Measurements from ENCODE around the gene RHEX.

Gene RHEX

DNA sequence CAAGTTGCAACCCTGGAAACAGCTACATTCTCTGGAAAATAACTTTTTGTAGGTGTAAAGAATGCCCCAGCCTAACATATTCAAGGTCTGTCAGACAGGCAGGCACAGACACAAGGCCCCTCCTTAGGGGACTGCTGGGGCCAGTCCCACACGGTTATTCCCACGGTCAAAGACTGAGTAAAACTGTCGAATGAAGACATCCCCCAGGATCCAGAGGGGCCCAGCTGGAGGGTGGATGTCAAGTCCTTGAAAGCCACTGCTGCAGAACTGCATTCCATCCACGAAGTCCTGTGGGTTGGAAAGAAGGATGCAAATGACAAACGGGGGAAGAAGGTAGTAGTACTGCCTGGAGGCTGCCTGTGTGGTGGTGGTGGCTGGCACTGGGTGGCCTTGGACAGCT, 42.9 kb upstream of the RHEX start:
- ChIA-PET CTCF (no interaction called here), POLR2A (ENCODE audit: low non-redundant PET) (no interaction called here)
- TF ChIP-seq, protein P1, sequence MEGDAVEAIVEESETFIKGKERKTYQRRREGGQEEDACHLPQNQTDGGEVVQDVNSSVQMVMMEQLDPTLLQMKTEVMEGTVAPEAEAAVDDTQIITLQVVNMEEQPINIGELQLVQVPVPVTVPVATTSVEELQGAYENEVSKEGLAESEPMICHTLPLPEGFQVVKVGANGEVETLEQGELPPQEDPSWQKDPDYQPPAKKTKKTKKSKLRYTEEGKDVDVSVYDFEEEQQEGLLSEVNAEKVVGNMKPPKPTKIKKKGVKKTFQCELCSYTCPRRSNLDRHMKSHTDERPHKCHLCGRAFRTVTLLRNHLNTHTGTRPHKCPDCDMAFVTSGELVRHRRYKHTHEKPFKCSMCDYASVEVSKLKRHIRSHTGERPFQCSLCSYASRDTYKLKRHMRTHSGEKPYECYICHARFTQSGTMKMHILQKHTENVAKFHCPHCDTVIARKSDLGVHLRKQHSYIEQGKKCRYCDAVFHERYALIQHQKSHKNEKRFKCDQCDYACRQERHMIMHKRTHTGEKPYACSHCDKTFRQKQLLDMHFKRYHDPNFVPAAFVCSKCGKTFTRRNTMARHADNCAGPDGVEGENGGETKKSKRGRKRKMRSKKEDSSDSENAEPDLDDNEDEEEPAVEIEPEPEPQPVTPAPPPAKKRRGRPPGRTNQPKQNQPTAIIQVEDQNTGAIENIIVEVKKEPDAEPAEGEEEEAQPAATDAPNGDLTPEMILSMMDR (conservative IDR thresholded peaks at IDR 0.05; ENCODE audit: low read depth), result no peak
- DNase-seq (ENCODE audit: low spot score), result no peak
- H3K27ac ChIP-seq, result no peak overlapping the region

DNA sequence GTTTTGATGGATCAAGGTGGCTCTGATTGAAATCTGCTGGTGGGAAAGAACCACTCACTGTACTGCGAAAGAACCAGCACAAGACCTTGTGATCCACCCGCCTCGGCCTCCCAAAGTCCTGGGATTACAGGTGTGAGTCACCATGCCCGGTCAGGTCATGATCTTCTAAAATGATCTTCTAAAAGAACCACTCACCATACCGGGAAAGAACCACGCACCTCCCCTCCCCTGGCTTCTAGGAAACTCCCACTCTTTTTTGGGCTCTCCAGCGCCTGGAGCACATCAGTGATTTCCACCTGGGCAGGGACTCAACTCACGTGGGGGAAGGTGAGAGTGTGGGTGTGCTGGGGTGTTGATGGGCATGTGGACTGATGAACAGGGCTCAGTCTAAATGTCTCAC, 41.9 kb upstream of the RHEX start:
- CTCF ChIA-PET, result no interaction called here
- TF ChIP-seq, protein P1 (conservative IDR thresholded peaks at IDR 0.05; ENCODE audit: low read depth), result no peak
- POLR2A ChIA-PET (ENCODE audit: low non-redundant PET), result no interaction called here
- H3K27ac ChIP-seq, result no peak overlapping the region
- DNase-seq (ENCODE audit: low spot score), result no peak

DNA sequence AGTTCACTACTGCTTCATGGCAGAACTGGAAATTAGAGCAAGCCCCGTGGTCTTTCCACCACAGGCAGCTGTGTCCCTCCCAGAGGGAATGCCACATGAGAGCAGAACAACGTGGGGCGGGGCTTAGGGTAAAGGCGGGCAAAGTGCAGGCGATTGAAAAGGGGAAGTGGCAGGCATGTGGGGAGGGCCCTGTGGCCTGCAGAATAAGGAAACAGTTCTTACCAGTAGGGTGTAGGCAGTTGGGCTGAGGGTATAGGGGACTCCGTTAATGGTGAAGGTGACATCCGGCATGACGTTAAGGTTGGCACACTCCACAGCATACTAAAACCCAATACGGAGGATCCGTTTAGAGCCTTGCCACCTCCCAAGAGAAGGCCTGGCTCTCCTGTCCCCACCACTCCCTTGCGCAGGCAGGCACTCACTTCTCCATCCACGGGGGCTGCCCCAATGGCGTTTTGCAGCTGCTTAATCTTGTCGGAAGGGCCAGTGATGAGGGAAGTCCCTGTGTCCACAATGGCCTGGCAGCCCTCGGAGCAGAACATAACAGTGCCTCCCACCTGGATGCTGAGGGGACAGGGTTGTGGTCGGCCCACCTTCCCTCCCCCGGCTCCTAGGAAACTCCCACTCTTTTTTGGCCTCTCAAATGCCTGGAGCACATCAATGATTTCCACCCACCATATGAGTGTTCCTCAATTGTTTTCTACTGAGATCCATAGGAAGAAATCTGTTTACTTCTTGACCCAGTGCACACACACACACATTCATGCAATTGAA, 40.7 kb upstream of the RHEX start:
- no peak overlapping the region for H3K27ac ChIP-seq
- CTCF ChIA-PET, result interaction anchor here (0.7 to 1.0 kb wide), 2 partner anchors 19 to 35 kb away, joined by 3 read pairs; no protein-coding TSS in a partner anchor
- POLR2A ChIA-PET (ENCODE audit: low non-redundant PET), result no interaction called here
- DNase-seq (ENCODE audit: low spot score), result no peak
- TF ChIP-seq, protein P1 (conservative IDR thresholded peaks at IDR 0.05; ENCODE audit: low read depth), result no peak

DNA sequence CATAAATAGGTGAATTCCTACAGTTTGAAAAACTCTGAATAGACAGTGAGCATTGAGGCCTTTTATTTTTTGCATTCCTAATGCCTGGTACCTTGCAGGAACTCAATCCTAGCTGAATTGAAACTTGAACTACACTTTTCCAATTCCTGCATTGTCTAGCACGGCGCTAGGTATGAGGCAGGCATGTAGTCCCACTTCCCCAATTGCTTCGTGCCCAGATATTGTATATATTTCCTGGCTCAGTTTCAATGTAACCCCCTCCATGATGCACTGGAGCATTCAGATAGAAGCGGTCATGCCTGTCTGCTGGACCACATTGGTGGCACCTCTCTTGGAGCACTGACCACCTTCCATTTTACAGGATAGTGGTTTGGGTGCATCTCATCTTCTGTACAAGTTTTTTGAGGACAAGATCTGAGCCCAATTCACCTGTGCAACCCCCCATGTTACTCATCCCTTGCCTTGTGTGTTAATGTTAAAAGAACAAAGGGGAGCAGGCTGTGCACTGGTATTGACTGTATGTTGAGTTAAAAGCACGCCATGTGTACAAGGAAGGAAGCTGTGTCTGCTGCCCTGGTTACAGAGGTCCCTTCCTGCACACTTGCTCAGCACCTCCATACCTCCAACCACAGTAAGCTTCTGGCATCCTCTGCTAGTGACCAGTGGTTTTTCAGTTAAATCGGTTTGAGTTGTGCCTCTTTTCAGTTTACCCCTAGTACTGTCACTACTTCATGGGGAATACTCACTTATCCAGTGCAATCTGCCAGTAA, 39.8 kb upstream of the RHEX start:
- ChIA-PET CTCF (no interaction called here), POLR2A (ENCODE audit: low non-redundant PET) (no interaction called here)

GRCh38 chr1:206014601-206015000, 38.4 kb upstream of the RHEX start:
- TF ChIP-seq, protein P1 (conservative IDR thresholded peaks at IDR 0.05; ENCODE audit: low read depth), result no peak
- no peak for DNase-seq (ENCODE audit: low spot score)
- ChIA-PET POLR2A (ENCODE audit: low non-redundant PET) (no interaction called here), CTCF (interaction anchor here (0.9 kb wide), 1 partner anchor 87 kb away, joined by 4 read pairs; no protein-coding TSS in a partner anchor)
- no peak overlapping the region for H3K27ac ChIP-seq

More for the DNA sequence above, 39.8 kb upstream of the RHEX start:
- no peak for DNase-seq (ENCODE audit: low spot score)
- TF ChIP-seq, protein P1 (conservative IDR thresholded peaks at IDR 0.05; ENCODE audit: low read depth), result no peak
- H3K27ac ChIP-seq, result no peak overlapping the region

DNA sequence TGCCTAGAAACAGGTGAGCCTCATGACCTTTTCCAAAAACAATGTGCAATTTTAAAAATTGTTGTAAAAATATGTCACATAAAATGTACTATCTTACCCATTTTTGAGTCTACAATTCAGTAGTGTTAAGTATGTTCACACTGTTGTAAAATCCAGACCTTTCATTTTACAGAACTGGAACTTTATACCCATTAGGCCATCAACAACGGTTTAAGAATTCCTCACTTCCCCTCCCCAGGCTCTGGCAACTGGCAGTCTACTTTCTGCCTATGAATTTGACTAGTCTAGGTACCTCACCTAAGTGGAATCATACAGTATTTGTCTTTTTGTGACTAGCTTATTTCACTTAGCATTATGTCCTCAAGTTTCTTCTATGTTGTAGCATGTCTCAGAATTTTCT, 37.9 kb upstream of the RHEX start:
- POLR2A ChIA-PET (ENCODE audit: low non-redundant PET), result no interaction called here
- TF ChIP-seq, protein P1 (conservative IDR thresholded peaks at IDR 0.05; ENCODE audit: low read depth), result no peak
- H3K27ac ChIP-seq, result no peak overlapping the region
- DNase-seq (ENCODE audit: low spot score), result no peak
- CTCF ChIA-PET, result interaction anchor here (0.9 to 1.5 kb wide), 2 partner anchors 15 to 87 kb away, joined by 4 to 9 read pairs; no protein-coding TSS in a partner anchor

Measured in RWPE1 (cell line).